Stimulated activated CD4-positive, alpha-beta T cell treated with anti-CD3 and anti-CD28 coated beads, Interleukin-2, amount 100 ng/mL, for 4 hours (primary cell): Measurements from ENCODE around the gene SCNM1.
"Not testable (repeated sequence)": the region's sequence is repeated elsewhere in the genome, so short reads cannot be mapped to it uniquely, and the experiment has no call there.

Source experiments
- DNase-seq: peaks from one replicate; pipeline ENCODE4 v3.0.0-alpha.2; 2020; ENCODE audit warnings: low read depth

SCNM1 gene

DNA sequence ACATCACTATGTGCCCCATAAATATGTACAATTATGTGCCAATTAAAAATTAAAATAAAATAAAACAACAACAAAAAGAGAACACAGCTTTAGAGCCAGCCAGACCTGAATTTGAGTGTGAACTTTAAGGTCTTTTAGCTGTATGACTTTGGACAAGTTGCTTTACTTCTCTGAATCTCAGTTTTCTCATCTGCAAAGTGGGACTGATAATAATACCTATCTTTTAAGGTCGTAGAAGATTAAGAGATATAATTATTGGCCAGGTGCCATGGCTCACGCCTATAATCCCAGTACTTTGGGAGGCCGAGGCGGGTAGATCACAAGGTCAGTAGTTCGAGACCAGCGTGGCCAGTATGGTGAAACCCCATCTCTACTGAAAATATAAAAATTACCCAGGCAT, 27.4 kb downstream of the SCNM1 start:
- DNase-seq = no peak

DNA sequence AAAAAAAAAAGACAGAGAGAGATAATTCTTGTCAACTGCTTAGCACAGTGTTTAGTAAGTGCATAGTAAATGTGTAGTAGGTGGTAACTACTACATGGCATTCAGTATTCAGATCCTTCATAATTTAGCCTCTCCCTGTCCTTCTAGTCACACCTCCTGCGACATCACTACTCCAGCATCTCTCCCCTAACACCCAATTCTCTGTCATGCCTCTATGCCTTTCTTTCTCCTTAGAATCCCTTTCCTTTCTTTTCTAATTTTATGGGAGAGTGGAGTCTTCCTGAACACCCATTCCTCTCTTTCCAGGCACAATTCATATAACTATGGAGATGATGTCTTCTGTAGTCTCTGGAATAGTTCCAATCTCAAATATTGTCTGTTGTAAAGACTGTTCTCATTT, 27.9 kb downstream of the SCNM1 start:
- DNase-seq = no peak

DNA sequence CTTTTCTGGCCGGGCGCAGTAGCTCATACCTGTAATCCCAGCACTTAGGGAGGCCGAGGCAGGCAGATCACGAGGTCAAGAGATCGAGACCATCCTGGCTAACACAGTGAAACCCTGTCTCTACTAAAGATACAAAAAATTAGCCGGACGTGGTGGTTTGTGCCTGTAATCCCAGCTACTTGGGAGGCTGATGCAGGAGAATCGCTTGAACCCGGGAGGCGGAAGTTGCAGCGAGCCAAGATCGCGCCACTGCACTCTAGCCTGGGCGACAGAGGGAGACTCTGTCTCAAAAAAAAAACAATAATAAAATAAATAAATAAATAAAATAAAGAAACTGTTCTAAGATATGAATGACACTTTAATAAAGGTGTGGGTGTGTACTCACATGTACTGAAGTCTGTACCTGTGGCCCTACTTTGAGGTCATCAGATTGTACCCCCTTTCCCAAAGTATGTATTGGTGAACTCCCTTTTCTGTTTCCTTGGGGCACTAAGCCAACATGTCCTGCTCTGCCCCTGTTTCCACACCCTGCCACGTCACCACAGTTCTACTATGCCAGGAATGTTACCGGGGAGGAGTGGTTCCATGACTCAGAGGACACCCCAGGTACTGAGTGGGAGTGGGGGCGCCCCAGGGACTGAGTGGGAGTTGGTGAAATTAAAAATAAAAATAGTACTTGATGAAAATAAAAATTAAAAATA, 29.1 kb downstream of the SCNM1 start:
- DNase-seq = peak; percentile 24

DNA sequence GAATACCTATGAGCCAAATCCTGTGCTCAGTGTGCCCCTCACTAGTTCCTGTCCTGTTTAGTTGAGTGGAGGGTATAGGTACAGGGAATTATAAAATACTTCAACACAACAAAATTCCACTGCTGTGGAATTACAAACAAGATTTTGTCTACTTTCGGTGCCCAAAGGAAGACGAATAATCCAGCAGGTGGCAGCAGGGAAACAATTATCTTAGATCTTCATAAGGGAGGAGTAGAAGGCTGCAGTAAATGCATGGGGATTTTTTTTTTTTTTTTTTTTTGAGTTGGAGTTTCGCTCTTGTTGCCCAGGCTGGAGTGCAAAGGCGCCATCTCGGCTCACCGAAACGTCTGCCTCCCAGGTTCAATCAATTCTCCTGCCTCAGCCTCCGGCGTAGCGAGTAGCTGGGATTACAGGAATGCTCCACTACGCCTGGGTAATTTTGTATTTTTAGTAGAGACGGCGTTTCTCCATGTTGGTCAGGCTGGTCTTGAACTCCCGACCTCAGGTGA, 30.4 kb downstream of the SCNM1 start:
- peak; percentile 47 for DNase-seq

DNA sequence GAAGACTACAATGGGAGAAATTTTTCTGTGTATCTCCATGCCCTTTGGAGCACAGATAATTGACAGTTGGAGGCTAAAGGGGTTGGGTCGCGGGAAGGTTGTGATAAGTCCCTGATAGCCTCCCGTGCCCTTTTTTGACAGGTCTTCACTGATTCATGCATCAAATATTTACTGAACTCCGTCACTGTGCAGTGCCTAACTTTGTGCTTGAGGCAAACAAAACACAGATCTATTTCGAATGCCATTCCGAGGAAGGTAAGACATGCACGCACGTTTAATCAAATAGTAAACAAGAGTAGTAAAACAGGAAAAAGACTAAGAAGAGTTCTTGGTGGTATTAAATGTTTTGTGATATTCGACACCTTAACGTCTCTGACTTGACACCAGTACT, 31.9 kb downstream of the SCNM1 start:
- no peak for DNase-seq

DNA sequence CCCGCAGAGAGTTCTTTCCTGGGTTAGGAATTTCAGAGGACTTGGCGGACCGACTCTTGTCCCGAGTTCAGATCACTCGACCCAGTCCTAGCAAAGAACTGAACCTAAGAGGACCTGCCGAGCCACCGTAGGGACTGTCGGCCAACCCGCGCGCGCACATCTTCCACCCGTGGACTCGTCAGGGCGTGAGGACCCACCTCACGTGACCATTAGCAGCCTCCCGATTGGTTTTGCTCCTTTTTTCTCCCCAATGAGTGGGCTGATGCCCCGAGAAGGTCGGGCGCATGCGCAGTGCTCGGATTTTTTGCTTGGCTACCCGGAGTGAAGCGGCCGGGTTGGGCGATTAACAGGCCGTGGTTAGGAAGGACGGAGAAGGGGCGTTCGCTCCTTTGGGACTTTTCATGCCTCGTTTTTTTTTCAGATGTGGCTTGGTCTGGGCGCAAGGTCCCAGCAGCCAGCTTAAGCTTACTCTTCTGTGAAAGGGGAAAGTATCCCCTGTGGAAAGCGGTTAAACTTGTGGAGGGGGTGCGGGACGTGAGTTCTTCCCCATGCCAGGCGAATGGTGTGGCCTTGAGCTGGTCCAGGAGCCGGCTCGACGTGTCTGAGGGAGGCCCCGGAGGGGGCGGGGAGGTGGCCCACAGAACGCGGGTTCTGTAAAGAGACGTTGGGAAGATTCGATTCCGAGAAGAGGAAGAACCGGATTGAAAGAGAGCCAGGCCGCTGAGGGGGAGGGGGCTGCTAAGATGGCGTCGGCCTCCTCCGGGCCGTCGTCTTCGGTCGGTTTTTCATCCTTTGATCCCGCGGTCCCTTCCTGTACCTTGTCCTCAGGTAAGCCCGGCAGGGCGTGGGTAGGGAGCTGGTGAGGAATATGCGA, 32.5 kb downstream of the SCNM1 start, which contains the start of gene PIP5K1A:
Gene PIP5K1A, plus strand, starts transcription at position 299 of the 874 bp plus-strand sequence. Its CDS starts 445 bp downstream, at position 744.
- DNase-seq = peak; percentile 98

DNA sequence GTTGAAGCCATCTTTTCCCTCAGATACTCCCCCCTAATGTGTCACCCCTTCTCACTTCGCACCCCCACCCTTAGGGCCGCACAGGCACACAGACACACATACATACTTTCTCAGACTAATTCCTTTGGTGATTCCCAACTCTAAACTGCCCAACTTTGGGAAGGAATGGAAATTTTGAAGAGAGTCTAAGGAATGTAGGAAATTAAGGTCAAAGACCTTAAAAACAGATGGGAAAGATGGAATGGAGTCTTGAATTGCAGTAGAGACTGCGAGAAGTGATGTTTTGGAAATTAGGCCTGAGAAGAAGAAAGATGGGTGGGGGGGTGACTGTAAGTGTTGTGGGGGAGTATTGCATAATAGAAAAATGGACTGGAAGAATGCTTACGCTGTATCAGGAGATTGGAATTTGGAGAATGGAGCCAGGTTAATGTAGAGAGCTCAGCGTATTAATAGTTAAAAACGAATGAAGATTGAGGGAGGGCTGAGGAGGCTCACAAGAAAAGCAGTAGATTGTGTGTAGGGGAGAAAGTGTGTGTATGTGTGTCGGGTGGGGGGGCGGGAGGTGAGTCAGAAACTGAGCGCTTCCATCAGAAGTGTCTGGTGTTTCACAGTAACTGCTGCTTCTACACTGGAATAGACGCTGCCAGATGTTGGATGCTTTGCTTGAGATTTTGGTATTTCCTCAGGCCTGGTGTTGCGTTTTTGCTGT, 34.1 kb downstream of the SCNM1 start:
- no peak for DNase-seq

DNA sequence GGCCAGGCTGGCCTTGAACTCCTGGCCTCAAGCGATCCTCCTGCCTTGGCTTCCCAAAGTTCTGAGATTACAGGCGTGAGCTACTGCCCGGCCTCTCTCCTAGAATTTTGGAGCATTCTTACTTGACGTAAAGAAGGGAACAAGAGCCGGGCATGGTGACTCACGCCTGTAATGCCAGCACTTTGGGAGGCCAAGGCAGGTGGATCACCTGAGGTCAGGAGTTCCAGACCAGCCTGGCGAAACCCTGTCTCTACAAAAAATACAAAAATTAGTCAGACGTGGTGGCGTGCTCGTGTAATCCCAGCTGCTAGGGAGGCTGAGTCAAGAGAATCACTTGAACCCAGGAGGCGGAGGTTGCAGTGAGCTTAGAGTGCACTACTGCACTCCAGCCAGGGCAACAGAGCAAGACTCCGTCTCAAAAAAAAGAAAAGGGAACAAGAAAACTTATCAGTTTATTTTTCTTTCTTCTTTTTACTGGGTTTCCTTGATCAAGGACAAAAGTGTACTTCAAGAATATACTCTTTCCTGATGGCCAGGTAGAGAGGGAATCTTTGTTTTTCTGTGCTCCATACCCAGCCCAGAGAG, 39.5 kb downstream of the SCNM1 start:
- not testable (repeated sequence) for DNase-seq

DNA sequence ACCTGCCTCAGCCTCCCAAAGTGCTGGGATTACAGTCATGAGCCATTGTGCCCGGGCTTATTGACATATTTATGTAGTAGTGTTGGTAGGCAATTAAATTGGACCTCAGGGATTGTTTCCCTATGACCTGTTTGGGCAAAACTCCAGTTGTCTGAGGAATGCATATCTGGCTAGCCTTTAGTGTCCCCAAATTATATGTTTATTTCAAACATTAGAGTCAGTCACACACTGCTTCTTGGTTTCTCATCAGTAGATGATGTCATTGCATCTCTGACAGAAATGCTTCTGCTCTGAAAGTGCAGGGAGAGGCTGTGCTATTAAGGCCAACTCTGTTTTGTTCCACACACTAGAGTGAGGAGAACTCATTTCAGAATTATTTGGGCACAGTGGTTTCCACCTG, 44.9 kb downstream of the SCNM1 start:
- DNase-seq = no peak

DNA sequence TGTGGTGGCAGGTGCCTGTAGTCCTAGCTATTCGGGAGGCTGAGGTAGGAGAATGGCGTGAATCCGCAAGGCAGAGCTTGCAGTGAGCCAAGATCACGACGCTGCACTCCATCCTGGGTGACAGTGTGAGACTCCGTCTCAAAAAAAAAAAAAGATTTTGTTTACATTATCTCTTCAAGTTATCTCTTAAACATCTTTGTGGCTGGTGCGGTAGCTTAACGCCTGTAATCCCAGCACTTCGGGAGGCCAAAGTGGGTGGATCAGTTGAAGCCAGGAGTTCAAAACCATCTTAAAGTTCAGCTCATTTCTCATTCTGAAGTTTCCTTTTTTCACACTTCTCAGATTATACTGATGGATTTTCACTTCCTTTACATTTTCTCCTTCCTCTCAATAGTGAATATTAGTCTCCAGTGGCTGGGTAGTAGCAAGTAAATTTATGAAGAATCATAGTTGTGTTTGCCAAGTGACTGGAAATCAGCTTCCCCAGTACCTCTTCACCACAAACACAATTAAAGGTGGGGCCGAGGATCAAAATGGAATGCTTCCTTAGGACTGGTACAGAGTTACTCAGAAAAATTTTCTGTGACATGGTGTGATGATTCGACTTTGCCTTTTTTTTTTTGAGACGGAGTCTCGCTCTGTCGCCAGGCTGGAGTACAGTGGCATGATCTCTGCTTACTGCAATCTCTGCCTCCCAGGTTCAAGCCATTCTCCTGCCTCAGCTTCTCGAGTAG, 46.2 kb downstream of the SCNM1 start:
- DNase-seq = no peak

DNA sequence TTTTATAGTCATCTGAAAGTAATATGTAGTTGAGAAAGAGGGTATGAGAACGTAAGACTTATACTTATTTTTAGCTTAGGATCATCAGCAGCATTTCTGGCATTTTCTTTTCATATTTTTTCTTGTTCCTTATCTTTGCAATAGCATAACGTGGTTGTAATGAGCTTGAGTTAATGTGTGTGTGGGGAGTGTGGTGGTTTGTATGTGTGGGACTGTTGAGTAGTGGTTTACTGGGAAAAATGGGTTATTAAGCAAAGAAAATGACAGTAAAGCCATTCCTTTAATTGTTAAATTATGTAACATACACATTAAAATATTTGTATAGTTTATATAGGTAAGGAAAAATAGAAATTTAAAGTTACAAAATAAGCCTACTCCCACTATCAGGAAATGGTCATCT, 47.6 kb downstream of the SCNM1 start:
- no peak for DNase-seq
